BJ (cell line): ENCODE measurements around the gene ANLN. TPM values are rescaled to one million over a fixed set of nuclear protein-coding genes. Genes with fewer than 3 reads are reported as not detected.

Experiments used
- CTCF ChIA-PET: fragments of 350-600 bp; formaldehyde crosslinking; extraction: SDS; loops from one replicate; lab custom pipeline; 2021; ENCODE audit warnings: antibody characterized with exemption, inconsistent platforms; lab: Yijun Ruan, JAX
- POLR2A ChIA-PET: fragments of 300-600 bp; sonication (Branson Sonifier 250); formaldehyde crosslinking; extraction: SDS; loops from one replicate; lab custom pipeline; 2021; ENCODE audit warnings: antibody characterized with exemption; lab: Charles Lee
- DNase-seq: peaks from one replicate; pipeline ENCODE4 v3.0.0-alpha.2; 2011; ENCODE audit warnings: low read depth
- H3K27me3 ChIP-seq: 2 replicates; pipeline ENCODE4 v1.6.0; 2011; ENCODE audit warnings: low read length; ENCODE audit not compliant: control insufficient read depth, insufficient read depth
- H3K36me3 ChIP-seq: 2 replicates; pipeline ENCODE4 v1.5.1; 2011; ENCODE audit warnings: low read length; ENCODE audit not compliant: control insufficient read depth, insufficient read depth
- H3K4me3 ChIP-seq: 2 replicates; pipeline ENCODE4 v1.5.1; 2011; ENCODE audit warnings: low read depth, mild to moderate bottlenecking, control low read depth, low read length
- CTCF ChIP-seq: IDR thresholded peaks from 2 replicates; pipeline ENCODE4 v1.5.1; 2011; ENCODE audit warnings: low read depth, mild to moderate bottlenecking, control low read depth, inconsistent platforms, low read length, moderate library complexity; ENCODE audit not compliant: insufficient read depth
- polyA plus RNA-seq: library from polyadenylated mRNA; depleted of rRNA; stranded (reverse); fragments of >200 nt; gene quantifications from 2 replicates; pipeline ENCODE4 v1.2.3, GENCODE V29; 2011

The ANLN gene
- polyA plus RNA-seq, 1 experiment = 63.3 TPM

DNA sequence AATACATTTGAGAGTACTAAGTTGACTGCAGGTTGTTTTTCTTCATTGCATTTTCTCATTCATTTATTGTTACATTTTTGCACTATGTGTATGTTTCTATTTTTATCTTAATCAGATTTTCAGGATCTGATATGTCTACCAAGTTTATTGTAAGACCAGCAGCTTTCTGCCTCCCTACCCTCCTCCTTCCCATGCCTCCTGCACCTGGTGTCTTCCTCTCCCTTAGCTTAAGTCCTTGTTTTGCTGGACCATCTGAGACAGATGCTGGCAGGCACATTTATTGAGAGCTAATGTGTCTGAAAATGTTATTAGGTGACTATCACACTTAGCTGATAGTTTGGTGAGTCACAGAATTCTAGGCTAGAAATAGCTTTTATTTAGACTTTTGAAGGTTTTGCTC is 79.6 kb downstream of the ANLN start:
- ChIA-PET POLR2A (no interaction called here), CTCF (interaction anchor here (0.6 to 1.9 kb wide), 4 partner anchors 10 to 258 kb away, joined by 3 to 8 read pairs (median 3); no protein-coding TSS in a partner anchor)
- Histone ChIP-seq H3K4me3 (no peak overlapping the region), H3K36me3 (no peaks in the 10 kb centered on the region), H3K27me3 (no peaks in the 10 kb centered on the region)
- no peak for TF ChIP-seq CTCF
- DNase-seq = no peak

DNA sequence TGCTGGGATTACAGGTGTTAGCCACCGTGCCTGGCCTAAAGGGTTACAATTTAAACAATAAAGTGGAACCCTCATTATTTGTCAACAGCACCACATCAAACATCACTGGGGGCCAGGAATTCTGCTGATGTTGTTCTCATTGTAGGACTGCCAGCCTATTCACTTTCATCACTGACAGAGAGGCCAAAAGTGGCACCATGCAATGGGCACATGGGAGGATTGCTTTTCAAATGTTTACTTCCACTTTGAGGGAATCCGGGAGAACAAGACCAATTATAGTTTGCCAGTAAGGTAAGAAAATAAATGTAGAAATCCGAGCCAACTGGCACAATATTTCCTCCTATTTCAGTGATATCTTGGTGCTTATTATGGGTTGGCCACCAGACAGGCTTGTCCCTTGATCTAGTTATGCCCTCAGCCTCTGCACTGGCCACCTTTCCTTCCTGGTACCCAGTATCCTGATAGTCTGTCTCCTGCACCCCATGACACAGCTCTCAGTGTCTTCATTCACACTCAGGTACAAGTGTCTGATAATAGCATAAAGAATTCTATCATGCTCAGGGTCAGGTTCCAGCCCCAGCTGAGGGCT is 82.6 kb downstream of the ANLN start:
- ChIA-PET CTCF (interaction anchor here (1.0 to 2.4 kb wide), 5 partner anchors 14 to 197 kb away, joined by 3 to 7 read pairs (median 6); no protein-coding TSS in a partner anchor), POLR2A (no interaction called here)
- TF ChIP-seq CTCF = no peak
- Histone ChIP-seq H3K4me3 (no peak overlapping the region), H3K36me3 (no peaks in the 10 kb centered on the region), H3K27me3 (no peaks in the 10 kb centered on the region)
- no peak for DNase-seq

GRCh38 chr7:36473454-36474282 is 84.0 kb downstream of the ANLN start:
- Histone ChIP-seq H3K4me3 (no peak overlapping the region), H3K27me3 (no peaks in the 10 kb centered on the region), H3K36me3 (no peaks in the 10 kb centered on the region)
- POLR2A ChIA-PET = no interaction called here
- DNase-seq = no peak
- peak; percentile 50 for TF ChIP-seq CTCF
- CTCF ChIA-PET = interaction anchor here (0.7 to 2.8 kb wide), 6 partner anchors 8 to 197 kb away, joined by 3 to 17 read pairs (median 5); no protein-coding TSS in a partner anchor

GRCh38 chr7:36474283-36475010 is 84.8 kb downstream of the ANLN start:
- no peak for DNase-seq
- ChIA-PET CTCF (interaction anchor here (1.4 to 2.8 kb wide), 4 partner anchors 33 to 198 kb away, joined by 3 to 17 read pairs (median 9); no protein-coding TSS in a partner anchor), POLR2A (no interaction called here)
- TF ChIP-seq CTCF = no peak
- Histone ChIP-seq H3K4me3 (no peak overlapping the region), H3K36me3 (no peaks in the 10 kb centered on the region), H3K27me3 (no peaks in the 10 kb centered on the region)

GRCh38 chr7:36475011-36475342 is 85.3 kb downstream of the ANLN start:
- no peak for DNase-seq
- POLR2A ChIA-PET = no interaction called here
- Histone ChIP-seq H3K4me3 (no peak overlapping the region), H3K36me3 (no peaks in the 10 kb centered on the region), H3K27me3 (no peaks in the 10 kb centered on the region)
- no peak for TF ChIP-seq CTCF
- CTCF ChIA-PET = interaction anchor here (0.7 to 2.8 kb wide), 4 partner anchors 13 to 198 kb away, joined by 3 to 17 read pairs (median 10); no protein-coding TSS in a partner anchor
